HTERT RPE-1 (cell line): Measurements from ENCODE around the gene PLA2G15.

Experiments
- in situ Hi-C: fragments of 300-500 bp; cut with MboI; formaldehyde crosslinking; loops from 4 replicates; pipeline ENCODE4 v1.14.3; 2020; ENCODE audit warnings: low sequenced_read_pairs

The PLA2G15 gene

DNA sequence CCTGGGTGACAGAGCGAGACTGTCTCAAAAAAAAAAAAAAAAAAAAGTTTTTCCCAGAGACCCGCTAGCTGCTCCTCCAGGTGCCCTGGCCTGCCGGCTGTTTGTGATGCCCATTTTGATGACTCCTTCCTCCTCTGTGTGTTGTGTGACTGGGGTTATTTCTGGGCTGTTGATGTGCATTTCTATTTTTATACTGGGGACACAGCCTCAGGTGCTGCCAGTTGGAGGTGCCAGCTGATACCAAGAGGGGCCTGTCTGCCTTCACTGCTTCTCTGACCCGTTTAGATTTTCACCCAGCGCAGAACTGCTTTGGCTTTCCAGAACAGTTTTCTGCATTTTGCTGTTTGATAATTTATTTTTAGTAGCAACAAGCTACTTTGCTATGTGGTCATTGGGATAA, 6.7 kb downstream of the PLA2G15 start:
- in situ Hi-C loops = no loop called here

DNA sequence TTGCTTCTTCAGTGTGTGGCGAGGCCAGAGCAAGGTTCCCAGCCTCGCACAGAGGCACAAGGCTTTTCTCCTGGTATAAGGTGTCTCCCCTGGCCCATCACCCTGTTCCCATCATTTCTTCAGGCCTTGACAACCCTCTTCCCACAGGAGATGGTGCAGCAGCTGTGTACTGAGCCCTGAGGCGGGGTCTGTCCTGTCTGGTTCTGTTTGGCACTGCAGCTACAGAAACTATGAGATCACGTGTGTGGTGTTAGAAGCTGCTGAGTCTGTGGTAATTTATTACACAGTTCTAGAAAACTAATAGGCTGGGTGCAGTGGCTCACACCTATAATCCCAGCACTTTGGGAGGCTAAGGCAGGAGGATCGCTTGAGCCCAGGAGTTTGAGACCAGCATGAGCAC, 7.2 kb downstream of the PLA2G15 start:
- in situ Hi-C loops = no loop called here

DNA sequence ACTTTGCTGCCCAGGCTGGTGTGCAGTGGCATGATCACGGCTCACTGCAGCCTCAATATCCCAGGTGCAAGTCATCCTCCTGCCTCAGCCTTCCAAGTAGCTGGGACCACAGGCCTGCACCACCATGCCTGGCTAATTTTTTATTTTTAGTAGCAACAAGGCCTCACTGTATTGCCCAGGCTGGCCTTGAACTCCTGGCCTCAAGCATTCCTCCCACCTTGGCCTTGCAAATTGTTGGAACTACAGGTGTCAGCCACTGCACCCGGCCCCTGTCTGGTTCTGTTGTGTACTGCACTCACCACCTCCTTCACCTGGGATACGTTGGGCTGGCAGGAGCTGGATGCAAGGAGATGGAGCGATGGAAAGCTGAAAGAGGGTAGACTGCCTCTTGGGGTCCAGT, 8.5 kb downstream of the PLA2G15 start:
- in situ Hi-C loops = no loop called here

DNA sequence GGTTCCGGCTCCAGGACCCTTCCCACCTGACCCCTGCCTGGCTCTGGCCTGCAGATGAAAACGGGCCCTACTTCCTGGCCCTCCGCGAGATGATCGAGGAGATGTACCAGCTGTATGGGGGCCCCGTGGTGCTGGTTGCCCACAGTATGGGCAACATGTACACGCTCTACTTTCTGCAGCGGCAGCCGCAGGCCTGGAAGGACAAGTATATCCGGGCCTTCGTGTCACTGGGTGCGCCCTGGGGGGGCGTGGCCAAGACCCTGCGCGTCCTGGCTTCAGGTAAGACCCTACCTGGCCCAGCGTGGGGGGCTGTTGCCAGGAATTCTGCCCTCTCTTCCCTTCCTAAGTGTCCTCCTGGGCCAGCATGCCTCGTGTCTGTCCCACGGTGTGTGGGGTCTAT, 10.5 kb downstream of the PLA2G15 start:
- in situ Hi-C loops = no loop called here

- in situ Hi-C loops = no loop called here
These were observed 12.2 kb downstream of the PLA2G15 start for GRCh38 chr16:68257251-68257905.

DNA sequence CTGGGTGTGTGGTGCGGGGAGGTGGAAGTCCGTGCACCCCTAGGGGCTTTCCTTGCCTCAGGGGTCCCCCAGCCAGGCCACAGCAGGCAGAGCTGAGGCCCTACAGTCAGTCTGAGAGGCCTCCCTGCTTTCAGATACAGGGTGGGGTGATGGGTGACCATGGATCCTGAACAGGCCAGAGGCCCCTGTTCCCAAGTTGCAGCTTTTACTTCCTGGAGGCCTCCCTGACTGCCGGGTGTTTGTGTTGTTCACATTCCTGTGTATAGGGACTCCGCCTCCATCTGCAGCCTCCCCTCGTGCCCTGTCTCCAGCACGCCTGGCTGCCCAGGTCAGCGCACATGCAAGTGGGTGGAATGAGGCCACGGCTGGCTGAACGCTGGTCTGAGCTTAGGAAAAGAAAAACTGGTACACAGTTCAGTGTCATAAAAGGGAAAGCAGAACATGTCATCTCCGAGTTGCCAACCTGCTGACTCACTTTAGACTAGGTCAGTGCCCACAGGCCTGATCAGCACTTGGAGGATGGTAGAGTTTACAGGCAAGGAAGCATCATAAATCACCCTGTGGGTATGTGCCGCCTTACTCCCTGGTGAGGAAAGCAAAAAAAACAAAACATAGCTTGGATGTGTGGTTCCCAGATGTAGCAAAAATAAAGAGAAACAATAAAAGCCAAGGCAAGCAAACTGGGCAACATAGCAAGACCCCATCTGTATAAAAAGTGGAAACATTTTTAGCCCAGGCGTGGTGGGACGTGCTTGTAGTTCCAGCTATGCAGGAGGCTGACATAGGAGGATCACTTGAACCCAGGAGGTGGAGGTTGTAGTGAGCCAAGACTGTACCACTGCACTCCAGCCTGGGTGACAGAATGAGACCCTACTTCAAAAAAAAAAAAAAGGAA, 13.0 kb downstream of the PLA2G15 start:
- in situ Hi-C loops = no loop called here

- in situ Hi-C loops = no loop called here
These were observed 14.0 kb downstream of the PLA2G15 start for GRCh38 chr16:68259007-68259825.

DNA sequence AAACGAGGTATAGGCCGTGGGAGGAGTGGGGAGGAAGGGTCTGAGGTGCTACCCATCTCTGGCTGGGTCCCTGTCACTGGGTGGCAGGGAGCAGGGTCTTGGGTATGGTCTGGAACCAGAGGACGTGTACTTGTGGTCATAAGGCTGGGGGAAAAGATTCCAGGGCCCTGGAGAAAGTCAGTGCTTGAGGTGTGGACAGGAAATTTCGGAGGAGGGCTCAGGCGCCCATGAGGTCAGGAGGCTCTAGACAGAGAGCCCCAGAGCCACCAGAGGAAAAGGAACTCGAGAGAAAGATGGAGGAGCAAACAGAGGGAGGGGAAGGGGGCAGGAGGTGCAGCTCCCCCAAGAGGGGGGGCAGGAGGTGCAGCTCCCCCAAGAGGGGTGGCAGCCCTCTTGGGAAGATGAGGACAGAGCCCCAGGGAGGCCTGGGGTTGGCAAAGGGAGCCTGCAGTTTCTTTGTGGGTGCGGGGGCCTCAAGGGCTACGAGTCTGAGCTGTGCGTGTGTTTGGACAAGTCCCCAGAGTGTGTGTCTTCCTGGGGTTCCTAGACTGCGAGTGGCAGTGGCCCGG, 18.5 kb downstream of the PLA2G15 start:
- in situ Hi-C loops = no loop called here

DNA sequence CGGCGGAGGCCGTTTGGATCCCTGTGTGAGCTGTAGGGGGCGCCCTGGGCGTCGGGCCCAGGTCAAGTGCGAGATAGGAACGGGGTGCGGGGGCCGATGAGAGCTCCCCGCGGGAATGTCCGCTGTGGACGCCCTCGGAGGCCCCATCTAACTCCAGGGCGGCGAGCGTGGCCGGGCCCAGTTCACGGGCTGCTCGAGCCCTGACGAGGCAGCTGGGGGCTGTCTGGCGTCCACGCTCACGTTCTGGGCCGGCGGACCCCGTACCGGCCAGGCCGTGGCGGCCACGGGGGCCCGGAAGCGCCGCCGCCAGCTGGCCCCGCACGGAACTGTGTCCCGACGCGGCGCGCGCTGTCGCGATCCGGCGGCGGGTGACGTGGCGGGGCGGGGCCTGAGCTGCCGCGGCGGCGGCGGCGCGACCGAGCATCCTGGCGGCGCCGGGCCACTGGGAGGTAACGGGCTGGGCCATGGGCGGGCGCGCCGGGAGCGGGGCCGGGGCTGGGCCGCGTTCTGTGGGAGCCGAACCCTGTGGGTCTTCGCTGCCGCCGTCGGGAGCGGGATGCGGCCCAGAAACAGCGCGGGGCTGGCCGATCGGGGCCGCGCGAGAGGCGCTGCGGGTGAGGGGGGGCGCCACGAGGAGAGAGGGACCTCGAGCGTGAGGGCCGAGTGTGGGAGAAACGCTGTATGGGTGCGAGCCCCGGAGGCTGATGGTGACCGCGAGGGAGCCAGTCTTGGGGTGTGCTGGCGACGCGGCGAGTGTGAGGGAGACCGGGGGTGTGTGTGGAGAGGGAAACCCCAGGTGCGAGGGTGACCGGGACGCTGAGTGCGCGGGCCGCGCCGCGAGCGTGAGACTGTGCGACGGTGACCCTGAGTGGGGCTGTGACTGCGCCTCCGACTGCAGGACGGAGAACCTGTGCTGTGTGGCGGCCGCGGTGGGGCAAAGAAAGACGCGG, 19.2 kb downstream of the PLA2G15 start, which contains the start of gene SLC7A6:
TSS of gene SLC7A6 (plus strand) at position 399 of the 950 bp plus-strand sequence. CDS start 10,201 bp downstream, outside the sequence.
- in situ Hi-C loops = no loop called here

- in situ Hi-C loops = no loop called here
These were observed 20.1 kb downstream of the PLA2G15 start for GRCh38 chr16:68265078-68265920.

DNA sequence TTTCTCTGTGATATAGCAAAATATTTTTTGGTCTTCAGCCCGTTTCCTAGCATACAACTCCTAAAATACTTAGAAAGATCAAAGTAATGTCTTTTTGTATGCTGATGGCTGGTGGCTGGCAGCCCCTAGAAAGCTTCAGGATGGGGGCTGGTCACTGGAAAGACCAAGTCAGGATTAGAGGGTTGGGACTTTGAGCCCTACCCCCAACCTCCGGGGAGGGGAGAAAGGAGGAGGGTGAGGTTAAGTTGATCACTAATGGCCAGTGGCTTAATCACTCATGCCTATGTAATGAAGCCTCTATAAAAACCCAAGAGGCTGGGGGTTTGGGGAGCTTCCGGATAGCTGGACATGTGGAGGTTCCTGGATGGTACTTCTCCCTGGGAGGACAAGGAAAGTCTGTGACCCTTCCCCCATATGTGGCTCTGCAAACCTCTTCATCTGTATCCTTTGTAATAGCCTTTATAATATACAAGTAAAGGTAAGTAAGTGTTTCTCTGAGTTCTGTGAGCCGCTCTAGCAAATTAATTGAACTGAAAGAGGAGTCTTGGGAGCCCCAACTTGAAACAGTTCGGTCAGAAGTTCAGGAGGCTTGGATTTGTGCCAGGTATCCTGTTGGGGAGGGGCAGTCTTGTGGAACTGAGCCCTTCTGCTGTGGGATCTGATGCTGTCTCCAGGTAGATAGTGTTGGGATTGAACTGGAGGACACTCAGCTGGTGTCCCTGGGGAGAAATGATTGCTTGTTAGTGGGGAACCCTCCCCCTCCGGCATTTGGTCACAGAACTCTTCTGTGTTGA, 22.6 kb downstream of the PLA2G15 start:
- in situ Hi-C loops = no loop called here

- in situ Hi-C loops = no loop called here
These were observed 24.6 kb downstream of the PLA2G15 start for GRCh38 chr16:68269793-68270192.

GRCh38 chr16:68270353-68270752, 25.2 kb downstream of the PLA2G15 start:
- in situ Hi-C loops = no loop called here

DNA sequence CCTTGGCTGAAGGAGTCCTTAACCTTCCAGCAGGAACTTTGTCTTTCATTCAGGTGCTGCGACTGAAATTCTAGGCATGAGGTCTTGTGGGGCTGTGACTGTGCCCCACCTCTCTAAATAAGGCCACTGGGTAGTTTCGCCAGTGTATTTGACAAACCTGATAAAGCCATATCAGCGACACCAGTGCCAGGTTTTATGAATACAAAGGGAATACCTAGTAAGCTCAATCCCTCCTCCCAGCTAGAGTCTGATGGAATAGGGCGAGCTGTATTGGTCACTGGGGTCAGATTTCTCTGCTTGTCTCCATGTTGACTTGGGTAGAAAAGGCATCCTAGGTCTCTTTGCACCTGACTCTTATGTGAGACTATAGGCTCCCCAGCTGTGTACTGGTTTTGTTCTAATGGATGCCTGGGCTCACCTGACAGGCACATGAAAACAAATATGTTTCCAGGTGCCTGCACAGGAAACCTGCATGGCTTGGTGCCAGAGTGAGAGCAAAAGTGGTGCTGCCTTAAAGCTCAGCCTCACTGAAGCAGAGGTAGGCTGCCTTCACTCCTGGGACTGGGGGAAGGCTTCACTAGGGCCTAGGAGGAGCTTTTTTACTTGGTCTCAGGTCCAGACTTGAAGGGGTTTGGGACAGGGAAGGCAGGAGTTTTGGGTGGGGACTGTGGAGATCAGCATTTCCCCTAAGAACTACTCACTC, 27.5 kb downstream of the PLA2G15 start:
- in situ Hi-C loops = no loop called here

GRCh38 chr16:68273459-68273858, 28.3 kb downstream of the PLA2G15 start:
- in situ Hi-C loops = no loop called here

DNA sequence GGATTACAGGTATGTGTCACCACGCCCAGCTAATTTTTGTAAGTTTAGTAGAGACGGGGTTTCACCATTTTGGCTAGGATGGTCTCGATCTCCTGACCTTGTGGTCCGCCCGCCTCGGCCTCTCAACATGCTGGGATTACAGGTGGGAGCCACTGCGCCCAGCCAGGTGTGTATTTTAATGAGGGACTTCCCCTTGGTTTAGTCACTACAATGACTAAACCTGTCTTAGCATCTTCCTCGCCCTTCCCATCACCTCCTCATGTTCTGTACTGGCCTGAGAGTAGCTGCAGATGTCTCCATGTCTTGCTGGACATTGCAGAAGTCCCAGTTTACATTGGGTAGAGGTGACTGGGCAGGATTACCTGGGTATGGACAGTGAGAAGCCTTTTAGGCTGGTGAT, 28.7 kb downstream of the PLA2G15 start:
- in situ Hi-C loops = no loop called here

GRCh38 chr16:68274441-68274840, 29.3 kb downstream of the PLA2G15 start:
- in situ Hi-C loops = no loop called here
